ENCODE measurements around the gene NPY4R2. TPM values are rescaled to one million over a fixed set of nuclear protein-coding genes. Genes with fewer than 3 reads are reported as not detected.
"Not testable (repeated sequence)": the region's sequence is repeated elsewhere in the genome, so short reads cannot be mapped to it uniquely, and the experiment has no call there.

The NPY4R2 gene, protein sequence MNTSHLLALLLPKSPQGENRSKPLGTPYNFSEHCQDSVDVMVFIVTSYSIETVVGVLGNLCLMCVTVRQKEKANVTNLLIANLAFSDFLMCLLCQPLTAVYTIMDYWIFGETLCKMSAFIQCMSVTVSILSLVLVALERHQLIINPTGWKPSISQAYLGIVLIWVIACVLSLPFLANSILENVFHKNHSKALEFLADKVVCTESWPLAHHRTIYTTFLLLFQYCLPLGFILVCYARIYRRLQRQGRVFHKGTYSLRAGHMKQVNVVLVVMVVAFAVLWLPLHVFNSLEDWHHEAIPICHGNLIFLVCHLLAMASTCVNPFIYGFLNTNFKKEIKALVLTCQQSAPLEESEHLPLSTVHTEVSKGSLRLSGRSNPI
- total RNA-seq, result not detected in 2 replicates

- intact Hi-C loops (cut with micrococcal nuclease), result not testable (repeated sequence)
Observed at GRCh38 chr10:47918475-47918874, at the start of gene NPY4R2. TSS of gene NPY4R2 (plus strand) at chr10:47918662. CDS start at chr10:47921988, 3,326 bp downstream.

- intact Hi-C loops (cut with micrococcal nuclease), result not testable (repeated sequence)
Observed at GRCh38 chr10:47870887-47871286, 47.6 kb upstream of the NPY4R2 start.

DNA sequence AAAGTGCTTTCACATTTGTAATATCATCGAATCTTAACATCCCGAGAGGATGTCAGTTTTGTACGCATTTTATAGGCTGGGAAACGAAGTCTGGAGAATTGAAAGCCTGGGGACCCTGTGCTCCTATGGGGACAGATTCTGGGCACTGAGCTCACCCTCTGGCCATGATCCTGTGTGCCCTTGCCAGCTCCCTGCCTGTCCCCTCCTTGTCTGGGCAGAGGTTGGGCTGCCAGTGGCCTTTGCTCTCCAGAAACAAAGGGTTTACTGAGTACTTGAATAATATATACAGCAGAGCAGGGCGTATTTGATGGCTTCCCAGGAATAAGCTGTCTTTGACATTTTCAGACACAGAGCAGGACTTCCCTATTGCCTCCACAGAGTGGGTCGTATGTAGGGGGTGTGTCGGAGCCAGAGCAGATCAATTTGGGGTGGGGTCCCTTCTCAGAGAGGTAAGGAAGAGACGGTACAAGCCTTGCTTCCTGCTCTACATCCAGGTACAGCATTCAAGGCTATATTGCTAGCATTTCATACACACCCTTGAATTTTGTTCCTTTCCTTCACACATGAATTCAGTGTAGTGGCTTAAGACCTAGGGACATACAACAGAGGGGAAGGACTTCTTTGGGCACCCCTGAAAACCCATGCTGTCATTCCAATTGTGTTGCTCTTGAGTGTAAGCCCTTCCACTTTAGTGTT, 46.8 kb upstream of the NPY4R2 start:
- intact Hi-C loops (cut with micrococcal nuclease), result not testable (repeated sequence)

DNA sequence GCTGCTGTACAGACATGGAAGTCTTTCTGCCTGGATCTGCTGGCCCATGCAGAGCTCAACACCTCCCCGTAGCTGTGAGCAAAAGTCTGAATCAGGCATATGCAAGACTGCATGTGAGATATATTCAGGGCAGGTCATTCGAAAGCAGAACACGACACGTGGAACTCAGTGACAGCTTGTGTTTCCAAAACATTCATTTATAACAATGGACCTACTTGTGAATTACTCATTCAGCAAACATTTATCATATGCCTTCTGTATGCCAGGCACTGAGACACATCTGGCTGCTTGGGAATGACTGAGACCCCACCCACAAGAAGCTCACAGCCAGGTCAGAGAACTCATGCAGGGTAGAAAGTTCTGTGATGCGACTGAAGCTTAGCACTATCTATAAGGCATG, 46.2 kb upstream of the NPY4R2 start:
- intact Hi-C loops (cut with micrococcal nuclease), result not testable (repeated sequence)

DNA sequence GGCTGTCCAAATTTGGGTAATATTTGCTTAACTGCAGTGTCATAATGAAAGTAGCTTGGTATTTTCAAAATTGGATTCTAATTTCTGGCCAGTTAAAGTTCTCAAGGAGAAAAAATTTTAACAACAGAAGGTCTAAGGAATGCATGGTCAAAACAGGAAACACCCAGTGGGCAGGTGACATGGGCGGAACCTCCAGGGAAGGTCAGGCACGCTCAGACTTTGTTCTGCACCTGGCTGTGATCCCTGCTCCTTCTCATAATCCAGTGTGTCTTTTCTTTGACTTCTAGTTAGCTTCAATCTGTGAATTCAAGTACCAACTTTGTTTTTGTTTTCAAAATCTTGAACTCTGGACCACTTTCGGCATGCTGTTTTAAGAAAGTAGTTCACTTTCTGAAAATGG, 34.2 kb upstream of the NPY4R2 start:
- intact Hi-C loops (cut with micrococcal nuclease), result not testable (repeated sequence)

- intact Hi-C loops (cut with micrococcal nuclease), result not testable (repeated sequence)
Observed at GRCh38 chr10:47884934-47885333, 33.5 kb upstream of the NPY4R2 start.

DNA sequence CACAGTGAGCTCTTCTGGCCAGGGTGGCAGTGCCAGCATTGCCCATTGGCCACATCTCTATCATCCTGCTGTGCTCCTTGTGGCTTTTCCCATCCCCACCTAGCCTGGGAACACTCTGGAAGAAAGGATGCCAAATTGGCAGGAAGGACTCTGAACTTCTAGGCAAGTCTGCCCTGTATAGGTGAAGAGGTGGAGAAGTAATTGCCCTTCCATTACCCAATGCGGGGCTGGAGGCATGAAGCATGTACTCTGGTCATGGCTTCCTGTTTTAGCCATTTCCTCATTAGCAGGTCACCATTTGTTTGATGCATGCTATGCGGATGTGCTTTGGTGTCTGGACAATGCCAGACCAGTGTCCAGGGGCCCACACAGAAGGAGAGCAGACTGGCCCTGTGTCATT, 32.1 kb upstream of the NPY4R2 start:
- intact Hi-C loops (cut with micrococcal nuclease), result not testable (repeated sequence)

DNA sequence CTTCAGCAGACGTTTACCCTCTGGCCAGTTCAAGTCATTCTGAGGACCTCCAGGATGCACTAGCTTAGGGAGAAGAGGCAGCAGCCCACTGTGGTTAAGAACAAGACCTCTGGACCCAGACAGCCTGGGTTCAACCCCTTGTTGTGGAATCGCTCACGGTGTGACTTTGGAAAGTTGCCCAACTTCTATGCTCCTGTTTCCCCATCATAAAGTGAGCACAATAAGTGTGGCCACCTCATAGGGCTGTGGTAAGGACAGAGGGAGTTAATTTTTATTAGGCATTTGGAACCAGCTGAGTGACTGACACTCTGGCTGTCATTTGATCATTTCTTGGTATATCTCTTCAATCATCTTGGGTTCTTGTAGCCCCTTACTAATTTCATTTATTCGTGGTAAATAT, 31.6 kb upstream of the NPY4R2 start:
- intact Hi-C loops (cut with micrococcal nuclease), result not testable (repeated sequence)

DNA sequence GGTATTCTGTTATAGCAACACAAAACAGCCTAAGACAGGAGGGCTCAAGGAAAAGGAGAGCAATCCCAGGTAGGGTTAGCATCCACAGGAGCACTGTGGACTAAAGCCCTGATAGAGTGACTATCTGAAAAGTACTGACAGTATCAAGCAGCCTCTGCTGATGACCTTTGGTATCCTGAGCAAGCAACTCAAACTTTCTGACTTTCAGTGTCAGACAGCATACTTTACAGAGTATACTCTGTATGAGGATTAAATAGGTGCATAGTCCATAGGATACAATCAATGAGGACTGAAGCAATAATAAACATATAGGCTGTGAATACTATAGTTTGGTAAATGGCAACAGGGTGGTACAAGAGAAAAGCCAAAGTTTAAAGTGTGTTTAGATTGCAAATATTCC, 27.7 kb upstream of the NPY4R2 start:
- intact Hi-C loops (cut with micrococcal nuclease), result not testable (repeated sequence)

- intact Hi-C loops (cut with micrococcal nuclease), result not testable (repeated sequence)
Observed at GRCh38 chr10:47892494-47893261, 25.8 kb upstream of the NPY4R2 start.

DNA sequence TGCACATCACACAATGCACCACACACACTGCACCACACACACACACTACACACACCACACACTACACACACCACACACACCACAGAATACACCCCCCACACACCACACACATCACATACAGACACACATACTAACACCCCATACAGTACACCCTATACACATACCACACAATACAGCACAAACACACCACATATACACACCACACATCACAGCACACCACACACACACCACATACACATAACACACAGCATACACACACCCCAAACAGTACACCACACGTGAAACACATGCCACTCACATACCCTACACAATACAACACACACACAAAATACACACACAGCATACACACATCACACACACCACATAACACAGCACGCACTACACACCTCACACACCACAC, 23.9 kb upstream of the NPY4R2 start:
- intact Hi-C loops (cut with micrococcal nuclease), result not testable (repeated sequence)

DNA sequence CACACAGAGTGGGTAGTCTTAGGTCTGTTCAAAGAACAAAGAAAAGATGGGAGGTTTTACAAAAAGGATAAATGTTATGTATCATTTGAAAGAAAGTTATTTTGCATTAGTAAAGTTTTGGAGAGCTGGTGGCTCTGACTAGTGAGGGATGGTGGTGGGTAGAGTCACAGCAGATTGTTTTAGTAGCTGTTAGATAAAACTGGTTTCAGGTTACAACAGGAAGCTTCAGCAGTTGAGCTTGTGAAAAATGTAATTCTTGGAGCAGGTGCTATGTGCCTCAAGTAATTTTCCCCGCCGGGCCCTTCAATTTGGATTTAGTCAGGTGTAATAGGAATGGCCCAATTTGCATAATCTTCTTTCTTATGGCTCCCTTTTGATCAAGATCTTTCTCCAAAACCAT, 20.6 kb upstream of the NPY4R2 start:
- intact Hi-C loops (cut with micrococcal nuclease), result not testable (repeated sequence)

- intact Hi-C loops (cut with micrococcal nuclease), result not testable (repeated sequence)
Observed at GRCh38 chr10:47909333-47909732, 9.1 kb upstream of the NPY4R2 start.

GRCh38 chr10:47910486-47910885, 8.0 kb upstream of the NPY4R2 start:
- intact Hi-C loops (cut with micrococcal nuclease), result not testable (repeated sequence)

- intact Hi-C loops (cut with micrococcal nuclease), result not testable (repeated sequence)
Observed at GRCh38 chr10:47914052-47914451, 4.4 kb upstream of the NPY4R2 start.

GRCh38 chr10:47915849-47916548, 2.5 kb upstream of the NPY4R2 start:
- intact Hi-C loops (cut with micrococcal nuclease), result not testable (repeated sequence)

- intact Hi-C loops (cut with micrococcal nuclease), result not testable (repeated sequence)
Observed at GRCh38 chr10:47920610-47921009, 2.1 kb downstream of the NPY4R2 start.

GRCh38 chr10:47922503-47922902, 4.0 kb downstream of the NPY4R2 start:
- intact Hi-C loops (cut with micrococcal nuclease), result not testable (repeated sequence)

GRCh38 chr10:47924628-47925027, 6.2 kb downstream of the NPY4R2 start:
- intact Hi-C loops (cut with micrococcal nuclease), result not testable (repeated sequence)

GRCh38 chr10:47927147-47927916, 8.9 kb downstream of the NPY4R2 start:
- intact Hi-C loops (cut with micrococcal nuclease), result not testable (repeated sequence)

Measured in T-helper 1 cell treated with Interleukin-12 subunit alpha and Interleukin-12 subunit beta and Interleukin-4 antibody, amounts not matched to agents 30 ng/mL and 1 ng/mL, for 36 hours (primary cell).